ENCODE results near the gene ARHGEF19. TPM values are rescaled to one million over a fixed set of nuclear protein-coding genes. Genes with fewer than 3 reads are reported as not detected.

ARHGEF19 gene
- total and polyA plus RNA-seq, 12 donors = 4.8 to 46.2 (median 22.1) TPM

GRCh38 chr1:16245476-16246196, 33.2 kb upstream of the ARHGEF19 start:
- peaks cover 0 to 5% of the 10 kb centered on the region in 2 donors for H3K36me3 ChIP-seq (replicated peaks in 1 of 2)
- no peak overlapping the region for H3K4me3 ChIP-seq
- peak in 2 of 7 donors; percentile 4 to 14 for DNase-seq
- intact Hi-C loops (cut with DNase I) = loop anchor here in 1 of 2 donors (5.0 kb wide), 1 partner anchor 48 kb away; no protein-coding TSS in a partner anchor
- no peaks in the 10 kb centered on the region for H3K9me3 ChIP-seq (replicated peaks in 1 of 3)
- 85 to 95% (median 91%) methylated on average over 8 to 9 of the region's 9 CpGs for WGBS, 4 donors
- no peak for TF ChIP-seq POLR2A (IDR thresholded peaks at IDR 0.05)
- TF ChIP-seq, protein P1, sequence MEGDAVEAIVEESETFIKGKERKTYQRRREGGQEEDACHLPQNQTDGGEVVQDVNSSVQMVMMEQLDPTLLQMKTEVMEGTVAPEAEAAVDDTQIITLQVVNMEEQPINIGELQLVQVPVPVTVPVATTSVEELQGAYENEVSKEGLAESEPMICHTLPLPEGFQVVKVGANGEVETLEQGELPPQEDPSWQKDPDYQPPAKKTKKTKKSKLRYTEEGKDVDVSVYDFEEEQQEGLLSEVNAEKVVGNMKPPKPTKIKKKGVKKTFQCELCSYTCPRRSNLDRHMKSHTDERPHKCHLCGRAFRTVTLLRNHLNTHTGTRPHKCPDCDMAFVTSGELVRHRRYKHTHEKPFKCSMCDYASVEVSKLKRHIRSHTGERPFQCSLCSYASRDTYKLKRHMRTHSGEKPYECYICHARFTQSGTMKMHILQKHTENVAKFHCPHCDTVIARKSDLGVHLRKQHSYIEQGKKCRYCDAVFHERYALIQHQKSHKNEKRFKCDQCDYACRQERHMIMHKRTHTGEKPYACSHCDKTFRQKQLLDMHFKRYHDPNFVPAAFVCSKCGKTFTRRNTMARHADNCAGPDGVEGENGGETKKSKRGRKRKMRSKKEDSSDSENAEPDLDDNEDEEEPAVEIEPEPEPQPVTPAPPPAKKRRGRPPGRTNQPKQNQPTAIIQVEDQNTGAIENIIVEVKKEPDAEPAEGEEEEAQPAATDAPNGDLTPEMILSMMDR (IDR thresholded peaks at IDR 0.05) = no peak
- peaks cover 28 to 38% of the 10 kb centered on the region in 2 donors for H3K4me1 ChIP-seq (replicated peaks in 1 of 2)
- no peaks in the 10 kb centered on the region for H3K27me3 ChIP-seq
- H3K27ac ChIP-seq = no peak overlapping the region

DNA sequence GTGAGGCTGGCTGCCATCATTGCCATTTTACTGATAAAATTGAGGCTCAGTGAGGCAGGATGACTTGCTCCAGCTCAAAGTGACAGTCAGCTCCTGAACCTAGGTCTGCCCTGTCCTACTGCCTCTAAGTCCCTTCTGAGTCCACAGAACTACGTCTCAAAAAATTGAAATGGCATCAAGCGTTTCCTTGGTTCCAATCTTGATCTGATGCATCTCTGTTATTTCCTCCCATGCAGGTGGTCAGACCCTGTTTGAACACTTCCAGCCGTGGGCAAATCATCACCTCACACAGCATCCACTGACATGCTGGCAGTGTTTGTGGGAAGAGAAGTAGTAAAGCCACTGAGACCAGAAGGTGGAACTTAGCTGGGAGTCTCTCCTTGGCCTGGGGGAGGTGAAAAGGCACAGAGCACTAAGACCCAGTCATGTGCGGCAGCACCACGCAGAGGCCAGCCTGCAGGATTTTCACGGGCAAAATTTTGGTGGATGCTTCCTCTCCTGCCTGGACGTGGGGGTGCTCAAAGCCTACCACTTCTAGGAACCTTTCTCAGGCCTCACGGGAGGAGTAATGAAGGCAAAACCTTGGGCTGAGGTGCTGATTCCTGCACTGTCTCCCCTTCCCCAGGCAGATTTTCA, 32.3 kb upstream of the ARHGEF19 start:
- Histone ChIP-seq H3K36me3 (replicated peaks in 1 of 2) (peaks cover 0 to 5% of the 10 kb centered on the region in 2 donors), H3K4me1 (replicated peaks in 1 of 2) (peaks cover 20 to 29% of the 10 kb centered on the region in 2 donors), H3K9me3 (replicated peaks in 1 of 3) (no peaks in the 10 kb centered on the region), H3K27me3 (no peaks in the 10 kb centered on the region), H3K27ac (no peak overlapping the region), H3K4me3 (no peak overlapping the region)
- DNase-seq = peak in 2 of 7 donors; percentile 4 to 13
- WGBS, 4 donors = 57 to 84% (median 72%) methylated on average over 5 to 8 of the region's 8 CpGs
- TF ChIP-seq POLR2A (IDR thresholded peaks at IDR 0.05) = no peak
- TF ChIP-seq, protein P1 (IDR thresholded peaks at IDR 0.05) = peak in 2 of 6 experiments; percentile 16 to 19
- intact Hi-C loops (cut with DNase I) = loop anchor here (5.0 kb wide), 2 partner anchors 47 to 162 kb away; no protein-coding TSS in a partner anchor

GRCh38 chr1:16243936-16244649, 31.6 kb upstream of the ARHGEF19 start:
- Histone ChIP-seq H3K4me1 (replicated peaks in 1 of 2) (peaks cover 13 to 23% of the 10 kb centered on the region in 2 donors), H3K36me3 (replicated peaks in 1 of 2) (peaks cover 0 to 5% of the 10 kb centered on the region in 2 donors), H3K4me3 (no peak overlapping the region), H3K27ac (peak overlapping the region in 2 of 5 donors; percentile 42 to 48), H3K27me3 (no peaks in the 10 kb centered on the region), H3K9me3 (replicated peaks in 1 of 3) (no peaks in the 10 kb centered on the region)
- peak; percentile 76 to 95 (median 88) for DNase-seq
- intact Hi-C loops (cut with DNase I) = loop anchor here in 1 of 2 donors (5.0 kb wide), 1 partner anchor 162 kb away; no protein-coding TSS in a partner anchor
- TF ChIP-seq, protein P1 (IDR thresholded peaks at IDR 0.05) = peak; percentile 74 to 89 (median 86)
- no peak for TF ChIP-seq POLR2A (IDR thresholded peaks at IDR 0.05)
- 31 to 37% (median 32%) methylated on average over 7 to 8 of the region's 8 CpGs for WGBS, 4 donors

DNA sequence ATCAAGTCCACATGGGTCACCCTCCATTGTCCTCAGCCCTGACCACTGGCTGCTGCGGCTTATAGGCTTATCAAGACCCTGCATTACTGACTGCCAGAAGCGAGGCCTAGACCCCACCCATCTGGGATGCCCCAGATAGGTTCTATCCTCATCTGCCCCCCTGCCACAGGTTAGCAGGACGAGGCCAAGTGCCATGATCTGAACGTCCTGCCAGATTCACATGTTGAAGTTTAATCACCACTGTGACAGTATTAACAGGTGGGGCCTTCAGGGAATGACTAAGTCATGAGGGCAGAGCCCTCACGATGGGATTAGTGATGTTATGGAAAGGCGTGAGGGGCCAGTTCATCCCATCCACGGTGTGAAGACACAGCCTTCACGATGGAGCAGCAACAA, 30.8 kb upstream of the ARHGEF19 start:
- H3K36me3 ChIP-seq (replicated peaks in 1 of 2) = peaks cover 0 to 5% of the 10 kb centered on the region in 2 donors
- H3K9me3 ChIP-seq (replicated peaks in 1 of 3) = no peaks in the 10 kb centered on the region
- H3K4me3 ChIP-seq = no peak overlapping the region
- no peak overlapping the region for H3K27ac ChIP-seq
- peak in 2 of 7 donors; percentile 8 to 23 for DNase-seq
- WGBS, 4 donors = 70 to 80% (median 77%) methylated on average over 7 to 8 of the region's 8 CpGs
- no peak for TF ChIP-seq POLR2A (IDR thresholded peaks at IDR 0.05)
- TF ChIP-seq, protein P1 (IDR thresholded peaks at IDR 0.05) = no peak
- intact Hi-C loops (cut with DNase I) = loop anchor here in 1 of 2 donors (5.0 kb wide), 1 partner anchor 161 kb away; no protein-coding TSS in a partner anchor
- no peaks in the 10 kb centered on the region for H3K27me3 ChIP-seq
- peaks cover 4 to 14% of the 10 kb centered on the region in 2 donors for H3K4me1 ChIP-seq (replicated peaks in 1 of 2)

All from adrenal gland (tissue), 12 donors.